AG08396 (cell line): ENCODE data around the gene ATG7.
"Not testable (repeated sequence)": the region's sequence is repeated elsewhere in the genome, so short reads cannot be mapped to it uniquely, and the experiment has no call there.

ENCODE experiments used
- DNase-seq: peaks from one replicate; pipeline ENCODE4 v3.0.0; 2012; ENCODE audit warnings: low spot score, mixed read lengths

ATG7 gene

DNA sequence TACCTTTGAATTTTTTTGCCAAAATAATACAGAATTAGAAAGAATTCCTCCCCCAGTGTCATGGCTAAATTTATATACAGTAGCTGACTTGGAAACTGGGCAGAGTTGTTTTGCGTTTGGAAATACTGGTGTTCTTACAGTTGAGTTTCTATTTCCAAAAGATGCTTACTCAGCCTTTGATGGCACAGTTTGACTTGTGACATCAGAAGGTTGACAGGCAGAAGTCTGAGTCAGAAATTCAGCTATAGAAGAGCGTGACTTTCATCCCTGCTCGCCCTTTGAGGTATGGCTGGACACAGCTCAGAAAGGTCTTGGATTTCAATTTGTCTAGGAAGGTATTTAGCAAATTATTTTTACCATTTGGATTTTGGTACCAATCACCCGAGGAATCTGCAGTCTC is 195.7 kb downstream of the ATG7 start:
- no peak for DNase-seq

DNA sequence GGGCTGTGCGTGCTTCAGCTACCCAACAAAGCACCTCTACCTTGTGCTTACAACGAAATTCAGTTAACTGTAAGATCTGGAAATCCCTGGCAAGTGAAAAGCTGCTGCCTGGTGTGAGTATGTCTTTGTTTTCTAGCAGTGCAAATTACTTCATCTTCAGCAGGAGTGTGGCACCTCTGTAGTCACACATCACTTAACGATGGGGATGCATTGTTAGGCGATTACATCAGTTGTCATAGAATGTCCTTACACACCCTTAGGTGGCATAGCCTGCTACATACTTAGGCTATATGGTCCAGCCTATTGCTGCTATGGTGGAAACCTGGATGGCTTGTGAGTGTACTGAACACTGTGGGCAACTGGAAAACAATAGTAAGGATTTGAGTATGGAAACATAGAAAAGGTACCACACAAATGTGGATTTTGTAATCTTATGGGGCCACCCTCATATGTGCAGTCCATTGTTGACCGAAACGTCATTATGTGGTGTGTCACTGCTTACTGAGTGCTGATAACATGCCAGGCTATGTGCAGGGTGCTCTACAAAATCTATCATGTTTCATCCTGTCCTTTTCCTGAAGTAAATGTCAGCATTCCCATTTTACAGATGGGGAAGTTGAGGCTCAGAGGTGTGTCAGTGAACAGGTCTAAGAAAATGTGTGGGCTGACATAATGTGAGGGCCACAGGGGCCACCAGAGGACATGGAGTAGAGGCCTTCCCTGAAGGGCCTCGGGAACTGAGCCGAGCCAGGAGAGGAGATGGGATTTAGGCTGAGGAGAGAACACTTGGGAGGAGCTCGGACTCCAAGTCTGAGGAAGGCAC is 198.0 kb downstream of the ATG7 start:
- no peak for DNase-seq

DNA sequence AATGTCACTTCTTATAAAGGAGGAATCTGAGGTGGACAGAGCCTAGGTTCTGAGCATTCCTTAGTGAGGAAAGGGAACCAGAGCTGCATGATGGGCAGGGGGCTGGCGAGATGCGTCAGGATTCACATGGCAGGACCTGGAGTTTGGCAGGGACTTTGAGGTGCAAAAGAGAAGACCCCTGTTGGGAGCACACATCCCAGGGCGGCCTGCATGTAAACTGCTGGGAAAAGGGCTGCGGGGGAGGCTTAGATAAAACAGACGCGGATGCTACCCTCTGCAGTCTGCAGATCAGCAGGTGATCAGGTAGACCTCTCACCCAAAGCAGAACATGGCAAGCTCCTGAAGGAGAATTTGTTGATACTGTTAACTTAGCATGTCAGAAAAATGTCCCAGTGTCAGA is 203.1 kb downstream of the ATG7 start:
- DNase-seq = no peak

DNA sequence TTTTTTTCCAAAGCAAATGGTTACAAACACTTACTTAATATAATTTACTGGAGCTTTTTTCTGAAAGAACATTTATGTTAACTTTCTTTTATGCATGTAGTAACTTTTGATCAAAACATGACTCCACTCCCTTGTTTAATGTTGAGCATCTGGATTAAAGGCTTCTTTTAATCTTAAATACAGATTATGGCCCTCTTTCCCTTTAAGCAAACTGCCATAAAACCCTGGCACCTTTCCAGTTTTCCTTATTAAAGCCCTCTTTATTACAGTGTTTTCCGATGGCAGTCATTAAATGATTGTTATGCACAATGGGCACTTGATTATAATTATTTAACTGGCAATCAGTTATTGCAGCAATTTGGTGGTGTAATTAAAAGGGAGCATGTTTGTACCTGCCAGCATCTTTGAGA is 204.5 kb downstream of the ATG7 start:
- no peak for DNase-seq

DNA sequence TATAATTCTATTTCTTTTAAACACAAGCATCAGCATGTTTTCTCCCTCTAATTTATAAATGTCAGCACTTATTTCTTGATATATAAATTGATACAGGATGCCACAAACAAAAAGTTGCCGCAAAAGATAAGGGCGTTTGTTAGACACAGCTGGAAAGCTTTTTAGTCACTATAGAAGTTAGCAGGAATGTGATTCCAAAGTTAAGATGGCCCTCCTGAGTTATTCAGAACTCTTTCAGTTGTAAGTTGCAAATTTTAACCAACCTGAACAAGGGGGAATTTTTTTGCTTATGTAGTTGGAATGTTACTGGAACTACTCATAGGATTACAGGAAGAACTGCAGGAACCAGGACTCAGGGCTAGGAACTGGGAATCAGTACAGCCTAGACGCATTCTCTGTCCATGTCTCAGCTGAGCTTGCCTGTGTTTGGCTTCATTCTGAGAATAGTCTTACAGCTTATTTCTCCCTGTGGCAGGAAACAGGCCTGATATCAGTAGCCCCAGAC is 205.3 kb downstream of the ATG7 start:
- DNase-seq = peak; percentile 75

DNA sequence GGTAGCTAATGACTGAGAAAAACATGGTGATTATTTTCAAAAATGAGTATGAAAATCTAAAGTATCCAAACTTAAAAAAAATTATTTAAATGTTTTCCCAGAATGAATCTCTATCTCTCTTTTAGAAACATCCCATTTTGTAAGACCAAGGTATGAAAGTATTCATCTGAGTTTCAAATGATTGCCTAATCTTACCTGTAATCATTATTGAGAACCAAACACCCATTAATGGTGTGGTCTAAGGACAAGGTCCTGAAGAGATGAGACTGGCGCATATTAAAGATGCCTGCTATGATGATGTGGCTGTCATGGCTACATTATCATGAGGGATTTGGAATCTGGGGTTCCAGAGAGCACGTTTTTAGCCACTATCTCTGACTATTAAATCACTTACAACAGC is 206.0 kb downstream of the ATG7 start:
- DNase-seq = no peak

DNA sequence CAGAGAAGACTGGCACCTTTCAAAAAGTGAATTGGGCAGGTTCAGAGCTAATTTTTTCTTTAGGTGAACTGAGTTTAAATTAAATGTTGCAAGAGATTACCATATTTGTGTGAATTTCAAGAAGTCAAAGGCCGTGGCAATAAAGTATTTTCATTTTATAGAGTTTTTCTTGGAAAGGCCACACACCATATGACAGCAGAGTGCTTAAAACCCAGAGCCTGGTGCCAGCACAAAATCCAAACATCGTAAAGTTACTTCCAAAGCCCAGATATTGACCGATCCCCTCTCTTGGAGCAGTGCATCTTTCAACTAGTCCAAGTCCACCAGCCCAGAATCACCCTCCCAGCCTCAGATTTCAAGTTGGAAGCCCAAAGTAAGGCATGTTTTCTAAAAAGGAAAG is 207.0 kb downstream of the ATG7 start:
- no peak for DNase-seq

DNA sequence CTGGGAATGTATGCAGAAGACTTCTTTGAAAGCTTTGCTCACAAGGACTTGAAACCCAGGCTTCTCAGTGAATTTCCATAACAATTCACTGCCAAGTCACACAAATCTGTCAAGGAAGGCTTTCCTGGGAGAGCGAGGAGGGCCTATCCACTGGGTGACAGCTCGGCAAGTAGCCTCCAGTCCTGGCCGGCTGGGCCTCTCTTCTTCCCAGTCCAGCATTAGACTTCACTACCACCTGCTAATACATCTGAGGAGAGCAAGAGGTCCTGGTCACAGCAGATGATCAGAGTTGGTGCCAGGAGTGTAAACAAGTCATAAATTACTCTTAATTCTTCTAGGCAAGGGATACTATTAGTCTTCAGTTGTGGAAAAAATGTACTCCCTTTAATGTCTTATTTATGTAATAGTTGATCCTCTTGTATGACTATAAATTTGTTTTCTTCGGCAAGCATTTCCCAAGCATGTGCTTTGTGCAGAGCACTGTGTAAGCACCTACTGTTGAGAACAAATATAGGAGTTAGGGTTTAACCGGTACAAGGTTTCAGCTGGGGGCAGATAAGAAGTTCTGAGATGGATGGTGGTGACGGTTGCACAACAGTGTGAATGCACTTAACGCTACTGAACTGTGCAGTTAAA is 208.6 kb downstream of the ATG7 start:
- no peak for DNase-seq

DNA sequence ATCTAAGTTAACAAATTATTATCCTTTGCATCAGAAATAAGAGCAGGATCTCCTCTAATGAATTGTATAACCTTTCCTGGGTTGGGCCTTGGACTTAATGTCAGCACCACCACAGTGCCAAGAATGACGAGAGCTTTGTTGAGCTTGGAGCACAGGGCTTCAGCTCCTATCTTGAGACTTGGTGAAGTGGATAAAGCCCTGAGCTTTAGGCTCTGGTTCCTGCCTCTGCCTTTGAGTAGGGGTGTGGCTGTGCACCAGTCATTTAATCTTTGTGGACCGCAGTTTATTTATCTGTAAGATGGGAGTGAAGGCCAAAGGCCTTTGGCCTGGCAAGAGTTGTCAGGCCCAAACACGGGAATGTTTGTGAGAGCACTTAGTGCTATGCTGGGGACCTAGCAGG is 209.4 kb downstream of the ATG7 start:
- no peak for DNase-seq

DNA sequence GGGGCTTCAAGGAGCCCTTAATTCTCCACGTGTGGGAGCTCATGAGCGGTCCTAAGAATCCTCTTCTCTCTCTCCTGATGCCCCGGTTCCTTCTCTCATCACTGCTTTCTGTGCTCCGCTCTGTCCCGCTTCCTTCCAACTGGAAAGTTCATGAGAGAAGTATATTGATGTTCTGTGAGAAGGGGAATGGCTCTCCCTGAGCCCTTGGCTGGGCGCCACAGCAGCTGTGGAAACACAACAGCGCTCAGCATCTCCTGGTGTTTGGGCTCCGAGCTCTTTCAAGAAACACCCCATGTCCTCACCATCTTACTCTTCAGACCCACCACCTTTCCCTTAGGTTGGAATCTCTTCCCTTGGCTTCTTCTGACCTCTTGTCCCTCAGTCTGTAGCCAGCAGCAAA is 209.8 kb downstream of the ATG7 start:
- peak; percentile 24 for DNase-seq

DNA sequence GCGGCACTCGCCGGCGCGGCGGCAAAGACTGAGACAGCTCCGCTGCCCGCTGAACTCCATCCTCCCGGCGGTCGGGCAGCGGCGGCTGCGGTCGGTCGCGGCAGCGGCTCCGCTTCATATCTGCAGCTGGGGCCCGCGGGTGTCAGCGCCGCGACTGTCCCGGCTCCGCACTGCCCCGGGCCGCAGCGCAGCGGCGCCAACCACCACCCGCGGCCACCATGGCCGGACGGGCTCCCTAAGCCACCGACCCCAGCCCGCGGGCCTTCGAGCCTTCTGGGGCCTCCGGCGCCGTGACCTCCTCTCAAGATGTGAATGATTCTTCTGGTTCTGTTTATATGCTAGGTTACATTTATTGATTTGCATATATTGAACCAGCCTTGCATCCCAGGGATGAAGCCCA is 216.2 kb downstream of the ATG7 start:
- DNase-seq = not testable (repeated sequence)

DNA sequence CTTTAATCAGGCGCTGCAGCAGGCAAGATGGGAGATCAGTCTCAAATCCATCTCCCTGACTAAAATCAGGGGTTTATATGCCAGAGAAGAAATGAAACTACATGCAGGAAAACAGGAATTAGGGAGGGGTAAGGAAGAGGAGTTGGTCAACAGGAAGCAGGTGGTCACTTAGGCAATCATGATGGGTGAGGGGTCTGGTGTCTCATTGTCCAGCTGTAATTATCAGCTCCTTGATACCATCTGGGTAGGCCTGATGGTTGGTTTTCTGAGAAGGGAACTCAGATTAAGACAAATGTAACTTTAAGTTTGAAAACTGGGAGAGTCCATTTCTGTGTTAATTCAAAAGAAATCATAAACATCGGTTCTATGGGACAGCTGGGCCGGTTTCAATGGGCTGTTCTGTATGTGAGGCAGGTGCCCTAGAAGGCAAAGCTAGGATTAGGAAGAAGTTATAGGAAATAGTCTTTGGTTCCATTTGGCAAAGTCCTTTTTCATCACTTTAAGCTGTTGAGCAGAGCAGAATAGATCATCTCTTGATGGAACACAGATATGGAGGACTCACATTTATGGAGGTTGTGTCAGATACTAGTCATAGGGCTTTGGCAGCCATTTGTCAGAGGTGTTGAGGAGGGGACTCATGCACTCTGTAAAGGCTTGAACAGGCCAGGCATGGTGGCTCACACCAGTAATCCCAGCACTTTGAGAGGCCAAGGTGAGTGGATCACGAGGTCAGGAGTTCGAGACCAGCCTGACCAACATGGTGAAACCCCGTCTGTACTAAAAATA is 222.1 kb downstream of the ATG7 start:
- DNase-seq = no peak

DNA sequence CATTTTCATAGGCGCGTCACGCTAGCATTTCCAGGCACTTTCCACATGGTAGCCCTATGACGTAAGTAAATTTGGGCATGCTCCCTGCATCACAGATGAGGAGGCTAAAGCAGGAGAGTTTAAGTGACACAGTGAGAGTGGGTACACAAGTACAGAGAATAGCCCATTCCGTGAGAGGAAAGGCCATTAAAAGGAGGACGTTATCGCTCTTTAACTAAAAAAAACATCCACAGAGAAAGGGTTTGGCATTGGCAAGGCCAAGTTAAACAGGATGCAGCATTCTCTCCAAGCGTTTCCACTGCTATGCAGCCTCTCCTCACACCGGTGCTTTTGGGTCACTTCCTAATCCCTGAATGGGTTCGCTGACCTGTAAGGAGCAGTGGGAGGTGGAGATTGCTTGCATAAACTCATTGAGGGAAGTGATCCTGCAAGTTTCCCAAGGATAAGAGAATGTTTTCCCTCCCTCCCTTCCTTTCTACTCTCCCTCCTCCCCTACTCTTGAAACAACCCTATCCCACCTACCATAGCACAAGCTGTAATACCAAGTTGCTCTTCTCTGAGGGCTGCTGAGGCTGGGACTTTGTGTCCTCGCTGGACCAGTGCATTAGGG is 223.9 kb downstream of the ATG7 start:
- DNase-seq = no peak

DNA sequence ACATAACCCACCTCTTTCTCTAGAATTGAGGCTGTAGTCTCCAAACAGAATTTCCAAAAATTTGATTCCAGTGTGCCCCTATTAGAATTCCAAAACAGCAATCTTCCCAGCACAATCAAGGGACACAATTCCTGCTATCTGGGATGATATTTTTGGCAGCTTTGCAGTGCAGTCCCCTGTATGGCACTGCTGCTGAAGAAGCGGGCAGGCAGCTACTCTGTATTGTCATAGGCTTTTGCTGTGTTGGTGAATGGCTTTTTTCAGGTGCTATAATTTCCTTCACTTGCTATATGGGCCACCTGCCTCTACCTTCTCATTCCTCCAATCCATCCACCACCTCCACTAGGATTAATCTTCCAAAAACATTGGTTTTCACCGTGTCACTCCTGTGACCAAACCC is 226.0 kb downstream of the ATG7 start:
- DNase-seq = no peak

DNA sequence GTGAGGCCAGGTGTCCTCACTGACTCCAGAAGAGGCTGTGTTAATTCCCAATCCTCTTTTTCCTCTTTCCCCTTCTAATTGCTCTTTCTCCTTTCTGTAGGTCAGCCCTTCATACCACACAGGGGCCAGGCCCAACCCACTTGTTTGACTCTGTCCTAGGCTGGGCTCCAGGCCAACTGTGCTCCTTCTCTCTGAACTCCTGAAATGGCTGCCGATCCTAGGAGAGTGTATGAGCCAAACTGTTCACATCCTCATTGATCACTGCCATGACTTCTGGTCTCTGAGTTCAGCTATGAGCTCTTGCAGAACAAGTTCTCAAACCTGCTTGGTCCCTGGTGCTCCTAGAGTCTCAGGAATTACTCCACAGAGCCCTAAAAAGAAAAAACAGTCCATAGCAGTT is 226.4 kb downstream of the ATG7 start:
- peak; percentile 58 for DNase-seq

DNA sequence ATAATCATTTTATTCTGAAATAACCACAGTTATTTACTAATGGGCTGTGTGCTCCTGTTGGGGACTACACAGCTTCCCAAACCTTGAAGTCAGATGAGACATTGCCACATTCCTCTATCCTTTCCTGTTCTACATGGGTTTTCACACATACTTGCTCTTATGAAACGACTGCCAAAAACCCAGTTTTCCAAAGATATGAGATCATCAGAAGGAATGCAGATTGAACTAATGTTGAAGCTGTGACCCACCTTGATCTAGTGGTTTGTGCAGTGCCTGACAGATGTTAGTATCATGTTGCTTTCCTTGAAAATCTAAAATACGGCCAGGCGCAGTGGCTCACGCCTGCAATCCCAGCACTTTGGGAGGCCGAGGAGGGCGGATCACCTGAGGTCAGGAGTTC is 226.9 kb downstream of the ATG7 start:
- peak; percentile 79 for DNase-seq

DNA sequence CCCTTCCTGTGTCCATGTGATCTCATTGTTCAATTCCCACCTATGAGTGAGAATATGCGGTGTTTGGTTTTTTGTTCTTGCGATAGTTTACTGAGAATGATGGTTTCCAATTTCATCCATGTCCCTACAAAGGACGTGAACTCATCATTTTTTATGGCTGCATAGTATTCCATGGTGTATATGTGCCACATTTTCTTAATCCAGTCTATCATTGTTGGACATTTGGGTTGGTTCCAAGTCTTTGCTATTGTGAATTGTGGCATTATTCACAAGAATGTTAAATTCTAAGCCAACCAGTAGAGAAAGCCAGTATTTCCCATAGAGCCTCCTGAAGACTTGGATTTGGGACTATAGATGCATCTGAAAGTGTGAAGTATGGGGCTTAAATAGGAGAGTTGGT is 230.2 kb downstream of the ATG7 start:
- DNase-seq = not testable (repeated sequence)

DNA sequence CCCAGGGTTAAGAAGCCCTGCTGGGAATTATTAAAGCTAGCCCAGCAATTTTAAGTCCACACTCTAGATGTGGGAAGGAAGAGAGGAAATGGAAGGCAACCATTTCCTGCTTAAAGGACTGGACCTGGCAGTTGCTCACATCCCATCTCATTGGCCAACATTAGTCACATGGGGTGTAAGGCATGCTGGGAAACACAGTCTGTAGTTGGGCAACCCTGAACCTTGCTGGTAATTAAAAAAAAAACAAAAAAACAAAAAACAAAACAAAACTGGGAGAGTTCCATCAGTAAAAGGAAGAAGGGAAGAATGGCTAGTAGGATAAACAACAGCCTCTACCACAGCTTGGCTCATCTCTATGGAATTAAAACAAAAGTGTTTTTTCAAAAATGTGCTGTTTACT is 235.5 kb downstream of the ATG7 start:
- peak; percentile 66 for DNase-seq

DNA sequence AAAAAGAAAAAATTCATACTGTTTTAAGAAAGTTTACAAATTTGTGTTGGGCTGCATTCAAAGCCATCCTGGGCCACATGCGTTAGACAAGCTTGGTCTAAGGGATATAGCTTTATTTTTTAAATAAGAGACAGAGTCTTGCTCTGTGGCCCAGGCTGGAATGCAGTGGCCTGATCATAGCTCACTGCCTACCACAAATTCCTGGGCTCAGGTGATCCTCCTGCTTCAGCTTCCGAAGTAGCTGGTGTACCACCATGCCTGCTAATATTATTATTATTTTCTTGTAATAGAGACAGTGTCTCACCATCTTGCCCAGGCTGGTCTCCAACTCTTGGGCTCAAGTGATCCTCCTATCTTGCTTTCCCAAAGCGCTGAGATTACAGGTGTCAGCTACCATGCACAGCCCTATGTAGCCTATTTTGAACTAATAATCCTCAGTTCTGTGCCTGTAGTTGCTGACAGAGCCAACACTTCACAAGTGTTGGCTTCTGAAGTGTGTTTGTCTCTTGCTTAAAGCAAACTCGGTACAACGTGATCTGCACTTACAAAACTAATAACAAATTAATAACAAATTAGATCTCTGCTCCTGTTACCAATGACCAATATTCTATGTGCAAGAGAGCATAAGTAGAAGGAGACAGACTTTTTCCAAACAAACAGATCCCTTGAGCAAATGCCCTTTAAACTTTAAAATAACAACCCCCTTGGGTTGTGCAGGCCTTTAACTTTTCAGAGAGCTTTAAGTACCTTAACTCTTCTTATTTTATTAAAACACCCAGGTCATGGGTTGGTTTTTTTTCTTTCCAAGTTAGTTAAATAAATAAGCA is 236.4 kb downstream of the ATG7 start:
- no peak for DNase-seq

DNA sequence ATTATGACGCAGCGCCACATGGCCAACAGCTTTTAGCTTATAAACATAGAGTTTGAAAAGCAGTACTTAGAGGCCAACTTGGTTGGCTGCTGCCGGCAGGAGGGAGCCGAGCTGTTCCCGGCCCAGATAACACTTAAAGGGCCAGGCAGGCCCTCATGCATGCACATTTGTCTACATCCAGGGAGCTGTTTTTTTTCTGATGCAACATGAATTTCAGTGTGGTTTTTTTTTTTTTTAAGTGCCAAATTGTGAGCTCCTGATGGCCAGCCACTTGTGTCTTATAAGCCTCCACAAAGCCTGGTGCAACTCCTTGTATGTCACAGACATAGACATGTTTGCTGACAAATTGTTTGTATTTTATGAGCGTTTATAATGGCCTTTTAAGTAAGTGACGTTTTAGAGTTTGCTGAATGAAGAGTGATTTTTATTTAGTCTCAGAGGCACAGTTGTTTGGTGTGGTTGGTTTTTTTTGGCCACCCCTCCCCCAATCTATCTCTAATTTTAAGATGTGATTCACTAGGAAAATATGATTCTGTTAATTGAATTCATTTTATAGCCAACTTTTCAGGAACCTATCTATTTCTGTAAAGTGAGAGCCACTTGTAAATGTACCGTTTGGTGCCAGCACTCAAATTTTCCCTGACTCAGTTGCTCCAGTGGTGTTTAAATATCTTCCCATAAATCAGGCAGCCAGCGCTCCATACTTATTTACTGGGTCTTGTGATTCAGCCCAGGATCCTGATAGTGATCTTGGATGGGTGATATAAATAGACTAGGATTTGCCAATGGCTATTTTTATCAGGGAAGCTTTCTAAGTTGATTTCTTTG is 237.2 kb downstream of the ATG7 start:
- peak; percentile 86 for DNase-seq

DNA sequence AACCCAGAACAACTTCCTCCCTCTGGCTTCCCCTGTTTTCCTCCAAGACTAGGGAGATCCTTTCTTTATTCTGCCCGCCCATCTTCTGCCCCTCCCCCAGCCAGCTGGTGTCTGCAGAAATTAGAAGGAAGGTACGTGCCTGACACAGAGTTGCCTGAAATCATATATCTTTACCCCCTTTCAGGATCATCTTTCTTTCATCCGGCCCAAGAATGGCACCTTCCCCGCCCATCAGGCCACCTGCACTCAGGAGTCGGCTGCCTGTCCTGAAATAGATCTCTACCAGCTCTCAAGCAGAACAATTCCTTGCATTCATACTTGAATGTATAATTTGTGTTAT is 237.8 kb downstream of the ATG7 start:
- no peak for DNase-seq
